ENCODE results near the gene RUNX2. TPM values are rescaled to one million over a fixed set of nuclear protein-coding genes. Genes with fewer than 3 reads are reported as not detected.

Gene RUNX2
- total and polyA plus RNA-seq, 9 donors, result 0.34 to 2.0 (median 0.67) TPM

DNA sequence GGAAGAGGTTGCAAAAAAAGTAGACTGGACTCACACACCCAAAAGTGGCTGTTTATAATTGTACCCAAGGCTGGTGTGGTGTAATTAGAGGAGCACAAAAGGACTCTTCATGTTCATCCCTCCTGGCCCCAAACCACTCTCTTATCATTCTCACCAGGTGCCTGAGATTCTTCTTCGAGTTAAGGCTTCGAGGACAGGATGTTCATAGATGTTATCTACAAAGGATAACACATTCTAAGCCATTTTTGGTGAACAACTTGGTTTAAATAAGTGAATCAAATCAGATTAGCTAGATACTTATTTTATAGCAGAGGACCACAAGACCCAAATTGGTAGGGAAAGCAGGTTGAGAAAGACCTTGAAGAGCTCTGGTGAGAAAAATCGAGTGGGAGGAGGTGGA, 122.7 kb downstream of the RUNX2 start:
- no peak overlapping the region for H3K27ac ChIP-seq (ENCODE audit: low read length)

DNA sequence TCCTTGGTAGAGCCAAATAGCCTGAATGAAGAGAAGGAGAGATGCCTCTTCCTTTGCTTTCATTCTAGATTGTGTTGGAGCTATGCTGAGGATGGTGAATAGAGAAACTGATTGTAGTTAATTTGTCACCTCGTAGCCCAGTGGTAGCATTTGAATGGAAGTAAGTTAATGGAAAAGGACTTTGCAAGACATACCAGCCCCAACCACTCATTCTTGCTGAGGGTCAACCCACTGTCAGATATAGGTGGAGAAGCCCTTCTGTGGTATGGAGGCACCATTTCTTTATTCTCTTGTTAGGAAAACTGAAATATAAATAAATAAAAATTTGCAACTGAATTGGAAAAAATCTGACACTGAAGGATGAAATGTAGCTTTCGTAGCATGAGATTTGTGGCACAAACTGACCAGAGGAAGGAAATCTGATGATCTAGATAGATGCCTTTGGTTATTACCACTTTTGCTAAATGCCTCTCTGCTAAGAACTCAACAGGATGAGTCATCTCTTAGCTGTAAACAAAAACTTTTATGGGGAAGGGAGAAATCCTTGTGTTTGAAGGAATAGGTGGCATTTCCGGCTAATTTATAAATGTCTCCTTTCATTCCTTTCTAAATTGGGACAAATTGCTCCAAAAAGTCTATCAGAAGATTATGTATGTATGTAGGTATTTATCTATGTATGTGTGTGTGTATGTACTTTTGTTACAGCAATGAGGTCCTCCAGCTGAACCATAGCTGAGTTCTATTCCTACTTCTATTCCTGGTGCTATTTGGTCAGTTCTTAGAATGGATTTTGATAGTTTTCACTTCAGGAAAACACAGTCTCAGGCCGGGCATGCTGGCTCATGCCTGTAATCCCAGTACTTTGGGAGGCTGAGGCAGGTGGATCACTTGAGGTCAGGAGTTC, 126.1 kb downstream of the RUNX2 start:
- no peaks in the 10 kb centered on the region for H3K27me3 ChIP-seq (ENCODE audit: control insufficient read depth, insufficient read depth, low read length)
- H3K4me1 ChIP-seq (ENCODE audit: control insufficient read depth, insufficient read depth, low read length), result no peaks in the 10 kb centered on the region
- no CpG with 5 or more reads among the region's 4 CpGs for WGBS (ENCODE audit: insufficient coverage)
- DNase-seq, result no peak
- no peaks in the 10 kb centered on the region for H3K9me3 ChIP-seq (replicated peaks; ENCODE audit: control insufficient read depth, low read depth, low read length)
- H3K4me3 ChIP-seq (ENCODE audit: low read length), result no peak overlapping the region
- H3K36me3 ChIP-seq (ENCODE audit: control insufficient read depth, insufficient read depth, low read length), result no peaks in the 10 kb centered on the region
- no peak overlapping the region for H3K27ac ChIP-seq (ENCODE audit: low read length)

More for the DNA sequence above, 122.7 kb downstream of the RUNX2 start:
- 90% methylated on average over 1 of the region's 3 CpGs for WGBS (ENCODE audit: insufficient coverage)
- no peak for DNase-seq
- Histone ChIP-seq H3K27me3 (ENCODE audit: control insufficient read depth, insufficient read depth, low read length) (no peaks in the 10 kb centered on the region), H3K4me1 (ENCODE audit: control insufficient read depth, insufficient read depth, low read length) (peaks cover 3% of the 10 kb centered on the region), H3K4me3 (ENCODE audit: low read length) (no peak overlapping the region), H3K36me3 (ENCODE audit: control insufficient read depth, insufficient read depth, low read length) (no peaks in the 10 kb centered on the region), H3K9me3 (replicated peaks; ENCODE audit: control insufficient read depth, low read depth, low read length) (no peaks in the 10 kb centered on the region)

- Histone ChIP-seq H3K27ac (ENCODE audit: low read length) (no peak overlapping the region), H3K4me3 (ENCODE audit: low read length) (no peak overlapping the region)
Measured at GRCh38 chr6:45455408-45455807, 127.3 kb downstream of the RUNX2 start.

DNA sequence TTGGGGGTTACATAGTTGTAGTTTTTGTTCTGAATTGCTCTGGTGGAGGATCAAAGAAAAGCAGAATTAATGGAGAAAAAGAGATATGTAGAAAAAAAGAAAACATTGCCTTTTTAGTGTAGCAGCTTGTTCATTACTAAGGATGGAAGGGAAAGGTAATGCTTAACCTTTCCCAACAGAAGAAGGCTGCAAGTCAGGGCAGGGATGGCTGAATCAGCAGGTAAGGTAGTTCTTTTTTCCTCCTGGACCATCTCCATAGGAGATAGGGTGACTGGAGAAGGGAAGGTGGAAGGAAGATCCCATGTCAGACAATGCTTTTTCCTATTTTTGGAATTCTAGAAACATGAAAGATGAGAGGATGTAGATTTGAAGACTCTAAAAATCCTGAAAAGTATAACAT, 129.0 kb downstream of the RUNX2 start:
- Histone ChIP-seq H3K4me1 (ENCODE audit: control insufficient read depth, insufficient read depth, low read length) (no peaks in the 10 kb centered on the region), H3K27ac (ENCODE audit: low read length) (no peak overlapping the region), H3K36me3 (ENCODE audit: control insufficient read depth, insufficient read depth, low read length) (no peaks in the 10 kb centered on the region), H3K9me3 (replicated peaks; ENCODE audit: control insufficient read depth, low read depth, low read length) (no peaks in the 10 kb centered on the region), H3K4me3 (ENCODE audit: low read length) (no peak overlapping the region), H3K27me3 (ENCODE audit: control insufficient read depth, insufficient read depth, low read length) (no peaks in the 10 kb centered on the region)
- DNase-seq, result no peak

More at GRCh38 chr6:45455408-45455807, 127.3 kb downstream of the RUNX2 start:
- no peaks in the 10 kb centered on the region for H3K4me1 ChIP-seq (ENCODE audit: control insufficient read depth, insufficient read depth, low read length)
- no peak for DNase-seq
- H3K27me3 ChIP-seq (ENCODE audit: control insufficient read depth, insufficient read depth, low read length), result no peaks in the 10 kb centered on the region
- no peaks in the 10 kb centered on the region for H3K36me3 ChIP-seq (ENCODE audit: control insufficient read depth, insufficient read depth, low read length)
- no peaks in the 10 kb centered on the region for H3K9me3 ChIP-seq (replicated peaks; ENCODE audit: control insufficient read depth, low read depth, low read length)
- WGBS (ENCODE audit: insufficient coverage), result no CpG with 5 or more reads among the region's 6 CpGs

GRCh38 chr6:45458672-45459071, 130.5 kb downstream of the RUNX2 start:
- Histone ChIP-seq H3K36me3 (ENCODE audit: control insufficient read depth, insufficient read depth, low read length) (no peaks in the 10 kb centered on the region), H3K4me3 (ENCODE audit: low read length) (no peak overlapping the region), H3K9me3 (replicated peaks; ENCODE audit: control insufficient read depth, low read depth, low read length) (no peaks in the 10 kb centered on the region), H3K27ac (ENCODE audit: low read length) (no peak overlapping the region), H3K27me3 (ENCODE audit: control insufficient read depth, insufficient read depth, low read length) (no peaks in the 10 kb centered on the region), H3K4me1 (ENCODE audit: control insufficient read depth, insufficient read depth, low read length) (no peaks in the 10 kb centered on the region)
- 80% methylated on average over 1 of the region's 2 CpGs for WGBS (ENCODE audit: insufficient coverage)
- no peak for DNase-seq

DNA sequence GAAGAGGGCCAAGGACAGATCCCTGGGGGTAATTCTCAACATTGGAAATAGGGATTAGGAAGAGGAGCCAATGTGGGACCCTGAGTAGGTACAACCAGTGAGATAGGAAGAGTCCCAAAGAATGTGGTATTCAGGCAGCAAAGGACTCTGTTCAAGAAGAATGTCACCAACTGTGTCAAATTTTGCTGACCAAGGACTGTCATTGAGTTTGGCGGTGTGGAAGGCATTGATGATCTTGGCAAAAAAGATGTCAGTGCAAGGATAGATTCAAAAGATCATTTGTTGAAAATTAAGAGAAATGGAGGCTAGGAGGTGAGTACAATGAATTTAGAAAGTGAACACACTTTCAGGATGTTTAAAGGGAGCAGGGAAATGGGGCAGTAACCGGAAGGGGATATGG, 132.0 kb downstream of the RUNX2 start:
- Histone ChIP-seq H3K9me3 (replicated peaks; ENCODE audit: control insufficient read depth, low read depth, low read length) (no peaks in the 10 kb centered on the region), H3K4me3 (ENCODE audit: low read length) (no peak overlapping the region), H3K27ac (ENCODE audit: low read length) (no peak overlapping the region), H3K36me3 (ENCODE audit: control insufficient read depth, insufficient read depth, low read length) (no peaks in the 10 kb centered on the region), H3K4me1 (ENCODE audit: control insufficient read depth, insufficient read depth, low read length) (no peaks in the 10 kb centered on the region), H3K27me3 (ENCODE audit: control insufficient read depth, insufficient read depth, low read length) (no peaks in the 10 kb centered on the region)
- DNase-seq, result no peak
- 97% methylated on average over 2 of the region's 2 CpGs for WGBS (ENCODE audit: insufficient coverage)

DNA sequence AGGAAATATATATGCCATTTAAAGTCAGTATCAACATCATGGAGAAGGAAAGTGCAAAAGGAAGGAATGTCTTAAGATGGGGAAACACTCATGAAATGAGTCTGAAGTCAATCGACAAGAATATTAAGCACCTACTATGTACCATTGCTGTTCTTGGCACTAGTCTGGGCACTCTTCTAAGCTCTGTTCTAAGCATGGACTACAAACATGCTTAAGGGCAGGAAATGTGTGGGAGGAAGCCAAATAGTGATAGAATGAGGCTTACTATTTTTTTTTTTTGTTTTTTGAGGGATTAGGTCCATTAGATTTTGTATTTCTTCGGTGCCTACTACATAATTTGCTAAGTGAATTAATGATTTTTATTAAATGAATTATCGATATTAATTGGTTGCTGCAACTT, 133.4 kb downstream of the RUNX2 start:
- Histone ChIP-seq H3K27ac (ENCODE audit: low read length) (no peak overlapping the region), H3K9me3 (replicated peaks; ENCODE audit: control insufficient read depth, low read depth, low read length) (no peaks in the 10 kb centered on the region), H3K36me3 (ENCODE audit: control insufficient read depth, insufficient read depth, low read length) (no peaks in the 10 kb centered on the region), H3K4me1 (ENCODE audit: control insufficient read depth, insufficient read depth, low read length) (no peaks in the 10 kb centered on the region), H3K4me3 (ENCODE audit: low read length) (no peak overlapping the region), H3K27me3 (ENCODE audit: control insufficient read depth, insufficient read depth, low read length) (no peaks in the 10 kb centered on the region)
- DNase-seq, result no peak
- no CpG with 5 or more reads among the region's 3 CpGs for WGBS (ENCODE audit: insufficient coverage)

GRCh38 chr6:45462190-45463134, 134.3 kb downstream of the RUNX2 start:
- 71% methylated on average over 2 of the region's 7 CpGs for WGBS (ENCODE audit: insufficient coverage)
- Histone ChIP-seq H3K4me1 (ENCODE audit: control insufficient read depth, insufficient read depth, low read length) (no peaks in the 10 kb centered on the region), H3K9me3 (replicated peaks; ENCODE audit: control insufficient read depth, low read depth, low read length) (no peaks in the 10 kb centered on the region), H3K4me3 (ENCODE audit: low read length) (no peak overlapping the region), H3K27ac (ENCODE audit: low read length) (no peak overlapping the region), H3K36me3 (ENCODE audit: control insufficient read depth, insufficient read depth, low read length) (no peaks in the 10 kb centered on the region), H3K27me3 (ENCODE audit: control insufficient read depth, insufficient read depth, low read length) (no peaks in the 10 kb centered on the region)
- no peak for DNase-seq

DNA sequence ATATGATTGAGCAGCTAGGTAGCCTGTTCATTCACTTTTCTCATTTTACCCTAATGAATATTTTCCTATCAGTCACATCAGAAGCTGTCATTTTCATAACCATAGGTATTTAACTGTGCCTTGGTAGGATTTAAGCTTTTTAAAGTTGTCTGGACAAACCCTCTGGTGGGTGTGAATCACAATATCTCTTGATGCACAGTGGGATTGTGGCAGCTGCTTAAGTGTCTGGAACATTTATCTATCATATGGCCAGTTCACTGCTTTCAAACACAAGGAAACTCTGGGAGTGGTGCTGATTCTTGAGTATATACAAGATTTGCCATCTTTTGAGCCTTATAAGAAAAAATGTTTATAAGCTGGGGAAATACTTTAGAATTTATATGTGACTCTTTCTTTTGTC, 136.6 kb downstream of the RUNX2 start:
- H3K27me3 ChIP-seq (ENCODE audit: control insufficient read depth, insufficient read depth, low read length), result no peaks in the 10 kb centered on the region
- H3K36me3 ChIP-seq (ENCODE audit: control insufficient read depth, insufficient read depth, low read length), result no peaks in the 10 kb centered on the region
- no peak overlapping the region for H3K27ac ChIP-seq (ENCODE audit: low read length)
- no peaks in the 10 kb centered on the region for H3K4me1 ChIP-seq (ENCODE audit: control insufficient read depth, insufficient read depth, low read length)
- no peaks in the 10 kb centered on the region for H3K9me3 ChIP-seq (replicated peaks; ENCODE audit: control insufficient read depth, low read depth, low read length)
- DNase-seq, result no peak
- H3K4me3 ChIP-seq (ENCODE audit: low read length), result no peak overlapping the region

- Histone ChIP-seq H3K4me1 (ENCODE audit: control insufficient read depth, insufficient read depth, low read length) (no peaks in the 10 kb centered on the region), H3K4me3 (ENCODE audit: low read length) (no peak overlapping the region), H3K36me3 (ENCODE audit: control insufficient read depth, insufficient read depth, low read length) (no peaks in the 10 kb centered on the region), H3K27me3 (ENCODE audit: control insufficient read depth, insufficient read depth, low read length) (no peaks in the 10 kb centered on the region), H3K27ac (ENCODE audit: low read length) (no peak overlapping the region), H3K9me3 (replicated peaks; ENCODE audit: control insufficient read depth, low read depth, low read length) (no peaks in the 10 kb centered on the region)
- 80% methylated on average over 3 of the region's 4 CpGs for WGBS (ENCODE audit: insufficient coverage)
- DNase-seq, result no peak
Measured at GRCh38 chr6:45466686-45467085, 138.6 kb downstream of the RUNX2 start.
